GM12801 (cell line): ENCODE measurements around the gene CIAPIN1.

ENCODE experiments used
- CTCF ChIP-seq: IDR thresholded peaks from one replicate; pipeline ENCODE4 v1.5.1; 2011; ENCODE audit warnings: control low read depth; ENCODE audit not compliant: insufficient read length; ENCODE audit errors: extremely low read depth

Gene CIAPIN1

GRCh38 chr16:57478396-57479204 lies 31.4 kb upstream of the CIAPIN1 start:
- TF ChIP-seq CTCF: no peak

- TF ChIP-seq CTCF: no peak
These were observed 30.5 kb upstream of the CIAPIN1 start for GRCh38 chr16:57477531-57478202.

GRCh38 chr16:57476546-57477410 lies 29.6 kb upstream of the CIAPIN1 start:
- TF ChIP-seq CTCF: no peak

- TF ChIP-seq CTCF: no peak
These were observed 28.6 kb upstream of the CIAPIN1 start for GRCh38 chr16:57475711-57476339.

GRCh38 chr16:57474671-57475661 lies 27.8 kb upstream of the CIAPIN1 start:
- no peak for TF ChIP-seq CTCF

- no peak for TF ChIP-seq CTCF
These were observed 26.7 kb upstream of the CIAPIN1 start for GRCh38 chr16:57473906-57474305.
